K562 (cell line): ENCODE measurements around the gene PTPRG. TPM values are rescaled to one million over a fixed set of nuclear protein-coding genes. Genes with fewer than 3 reads are reported as not detected.

Source experiments
- ATAC-seq: fragments of 200-7000 bp; cut with Tn5 transposase; 3 replicates; pipeline ENCODE4 v1.9.1; 2020; ENCODE audit warnings: moderate library complexity
- BruUV-seq: library from RNA; stranded (reverse); fragments of 400-500 nt; replicated peaks from 2 replicates; lab custom pipeline; 2021; lab: Mats Ljungman, UMichigan
- CTCF ChIA-PET: fragments of 300-600 bp; formaldehyde crosslinking; extraction: SDS; loops from one replicate; lab custom pipeline; 2021; ENCODE audit warnings: low intra/inter-chr PET ratio; lab: Yijun Ruan, JAX
- POLR2A ChIA-PET: fragments of 300-600, 350-650 bp; sonication (Branson Sonifier 250); formaldehyde crosslinking; extraction: SDS; loops from one replicate; lab custom pipeline; 2021; ENCODE audit warnings: antibody characterized with exemption, inconsistent platforms; lab: Yijun Ruan, JAX
- DNase-seq, 4 experiments: peaks; one replicate each; pipeline versions ENCODE4 v3.0.0 to v3.0.0-alpha.2; 2011 to 2018; ENCODE audit warnings: low spot score in 3 of 4, mixed read lengths in 3 of 4; ENCODE audit errors: extremely low read depth in 1 of 4
- FAIRE-seq: peaks from 2 replicates; lab custom pipeline; 2011; peaks lifted over from hg19 to GRCh38; lab: Jason Lieb, UNC
- H2AFZ ChIP-seq: 2 replicates; pipeline ENCODE4 v1.6.0; 2011; ENCODE audit warnings: low read depth, low read length, control low read depth, inconsistent platforms
- H3K27ac ChIP-seq: fragments of 200-600 bp; 3 replicates; pipeline ENCODE4 v1.8.0; 2011; ENCODE audit warnings: low read depth, mild to moderate bottlenecking, control low read depth, inconsistent platforms, low read length, moderate library complexity, mixed read lengths; ENCODE audit errors: extremely low read depth
- H3K27me3 ChIP-seq, 2 experiments: fragments of 300-600 bp in 1 of 2; 2 replicates in 1 of 2; 3 replicates in 1 of 2; pipeline versions ENCODE4 v1.6.0 to v1.8.0; 2011; ENCODE audit warnings: inconsistent platforms in 2 of 2, low read length in 2 of 2, mild to moderate bottlenecking in 1 of 2, mixed read lengths in 1 of 2, moderate library complexity in 1 of 2; ENCODE audit not compliant: control insufficient read depth in 2 of 2, insufficient read depth in 2 of 2
- H3K36me3 ChIP-seq: fragments of 300-600 bp; 3 replicates; pipeline ENCODE4 v1.8.0; 2011; ENCODE audit warnings: mild to moderate bottlenecking, low read length, inconsistent platforms; ENCODE audit not compliant: control insufficient read depth, insufficient read depth
- H3K4me1 ChIP-seq, 2 experiments: fragments of 200-600 bp in 1 of 2; replicated peaks in 1 of 2; 2 replicates in 1 of 2; 3 replicates in 1 of 2; pipeline versions ENCODE4 v1.5.1 to v1.8.0; 2011; ENCODE audit warnings: inconsistent platforms in 2 of 2, low read length in 2 of 2, mild to moderate bottlenecking in 1 of 2, mixed read lengths in 1 of 2, moderate library complexity in 1 of 2; ENCODE audit not compliant: control insufficient read depth in 2 of 2, insufficient read depth in 2 of 2
- H3K4me2 ChIP-seq: 2 replicates; pipeline ENCODE4 v1.6.1; 2011; ENCODE audit warnings: low read length, control low read depth, inconsistent platforms, mixed read lengths; ENCODE audit not compliant: insufficient read depth
- H3K4me3 ChIP-seq: fragments of 200-600 bp; sonication (generic), shearing (Covaris generic); 2 replicates; pipeline ENCODE4 v1.5.1; 2016; ENCODE audit warnings: control low read depth, inconsistent platforms
- H3K79me2 ChIP-seq: fragments of 200-600 bp; 3 replicates; pipeline ENCODE4 v1.8.0; 2011; ENCODE audit warnings: low read length, inconsistent platforms; ENCODE audit not compliant: control insufficient read depth, insufficient read depth
- H3K9ac ChIP-seq, 2 experiments: 2 replicates each; pipeline versions ENCODE4 v1.6.0 to v1.6.1; 2011; ENCODE audit warnings: low read depth in 2 of 2, low read length in 2 of 2, control low read depth in 1 of 2, inconsistent platforms in 1 of 2, mild to moderate bottlenecking in 1 of 2, mixed read lengths in 1 of 2; ENCODE audit not compliant: insufficient read depth in 1 of 2
- H3K9me1 ChIP-seq: one replicate; pipeline ENCODE4 v1.6.0; 2011; ENCODE audit warnings: inconsistent platforms, mild to moderate bottlenecking, low read length, moderate library complexity; ENCODE audit not compliant: control insufficient read depth, insufficient read depth
- H3K9me3 ChIP-seq: replicated peaks from 2 replicates; pipeline ENCODE4 v1.5.1; 2011; ENCODE audit warnings: low read depth, low read length, inconsistent platforms; ENCODE audit not compliant: control insufficient read depth, insufficient read depth
- H4K20me1 ChIP-seq: replicated peaks from 2 replicates; pipeline ENCODE4 v1.6.1; 2011; ENCODE audit warnings: low read length, inconsistent platforms, mixed read lengths; ENCODE audit not compliant: control insufficient read depth, insufficient read depth
- ZBTB49 ChIP-seq: sonication (generic); formaldehyde crosslinking; IDR thresholded peaks from 2 replicates; pipeline ENCODE4 v1.8.0; 2022; ENCODE audit warnings: missing genetic modification reagents, mild to moderate bottlenecking, borderline replicate concordance
- WGBS: fragments of 100-300 bp; shearing (Covaris generic); methylation state at CpG from one replicate; pipeline ENCODE4 v1.1.6; 2016; ENCODE audit warnings: low coverage, mixed read lengths; ENCODE audit not compliant: insufficient coverage; ENCODE audit errors: missing lambda C conversion rate; 5-methylcytosine and 5-hydroxymethylcytosine counted together
- in situ Hi-C: fragments of 300-500 bp; cut with MboI; formaldehyde crosslinking; loops from 4 replicates; pipeline ENCODE4 v1.15.0; 2018; ENCODE audit warnings: inconsistent platforms, mixed read lengths
- intact Hi-C: fragments of 100-400 bp; cut with micrococcal nuclease; formaldehyde crosslinking; loops from 2 replicates; pipeline ENCODE4 v1.14.2; 2022
- polyA plus RNA-seq, 8 experiments: library from polyadenylated mRNA; depleted of rRNA in 4 of 8; stranded (reverse) in 5 of 8; unstranded in 3 of 8; fragments of >200 nt; fragmentation: Nextera tagmentation in 2 of 8; fragmentation: Illumina TruSeq in 1 of 8; extraction: Ambion mirVana in 2 of 8; extraction: Trizol in 1 of 8; gene quantifications; 2 replicates each; pipeline versions ENCODE4 v1.2.1 to v1.2.3, GENCODE V29; 2011 to 2014; ENCODE audit warnings: inconsistent platforms in 1 of 8, missing spikeins in 1 of 8
- total RNA-seq, 7 experiments: library from RNA; depleted of rRNA in 6 of 7; stranded (reverse); fragments of >200 nt in 6 of 7; fragmentation: Illumina TruSeq in 2 of 7; extraction: Trizol in 2 of 7; gene quantifications; 2 replicates each; pipeline versions ENCODE4 v1.2.1 to v1.2.3, GENCODE V29; 2011 to 2021; ENCODE audit warnings: low replicate concordance in 1 of 7
- TF ChIP-seq, protein P1 (sequence below): fragments of 250-450 bp; sonication (Bioruptor Pico); IDR thresholded peaks from 2 replicates; pipeline ENCODE4 v1.8.0; 2021; ENCODE audit warnings: borderline replicate concordance, mild to moderate bottlenecking, moderate library complexity; ENCODE audit not compliant: poor library complexity, severe bottlenecking
- TF ChIP-seq, protein P2 (sequence below), 3 experiments: fragments of 200-800 bp in 1 of 3; fragments of 250-450 bp in 1 of 3; fragments of 450-650 bp in 1 of 3; sonication (Bioruptor Pico) in 1 of 3; sonication (Bioruptor generic) in 1 of 3; formaldehyde crosslinking in 1 of 3; IDR thresholded peaks; 2 replicates each; pipeline versions ENCODE4 v1.6.1 to v1.8.0; 2016 to 2022; ENCODE audit warnings: mild to moderate bottlenecking in 2 of 3, missing genetic modification characterization in 2 of 3, missing compliant biosample characterization in 1 of 3, moderate library complexity in 1 of 3

The PTPRG gene
- total and polyA plus RNA-seq, 9 of the 15 experiments (the other 6 are each of a cell fraction or from before 2014, with no cell fraction given) = 0.16 TPM; not detected in 8

GRCh38 chr3:62253971-62254370, 692.6 kb downstream of the PTPRG start (continued):
- TF ChIP-seq ZBTB49 (CRISPR knock-in tag) = no peak

GRCh38 chr3:62255758-62256157, 694.4 kb downstream of the PTPRG start:
- no peaks in the 10 kb centered on the region for H3K9me1 ChIP-seq
- no peaks in the 10 kb centered on the region for H3K27me3 ChIP-seq
- H3K4me2 ChIP-seq = no peak overlapping the region
- CTCF ChIA-PET = no interaction called here
- H4K20me1 ChIP-seq = no peaks in the 10 kb centered on the region
- no peak overlapping the region for H3K9ac ChIP-seq
- H3K9me3 ChIP-seq = no peaks in the 10 kb centered on the region
- H3K4me3 ChIP-seq = no peak overlapping the region
- intact Hi-C loops (no loop called here), in situ Hi-C loops (no loop called here)
- 7% methylated on average over 2 of the region's 2 CpGs for WGBS
- no peaks in the 10 kb centered on the region for H3K79me2 ChIP-seq
- DNase-seq (no peak), FAIRE-seq (no peak), ATAC-seq (no peak)
- H3K36me3 ChIP-seq = no peaks in the 10 kb centered on the region
- no peak overlapping the region for H2AFZ ChIP-seq
- H3K4me1 ChIP-seq = no peaks in the 10 kb centered on the region
- H3K27ac ChIP-seq = no peak overlapping the region
- TF ChIP-seq, protein P1, sequence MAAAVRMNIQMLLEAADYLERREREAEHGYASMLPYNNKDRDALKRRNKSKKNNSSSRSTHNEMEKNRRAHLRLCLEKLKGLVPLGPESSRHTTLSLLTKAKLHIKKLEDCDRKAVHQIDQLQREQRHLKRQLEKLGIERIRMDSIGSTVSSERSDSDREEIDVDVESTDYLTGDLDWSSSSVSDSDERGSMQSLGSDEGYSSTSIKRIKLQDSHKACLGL (CRISPR knock-in tag) = no peak
- TF ChIP-seq, protein P2, sequence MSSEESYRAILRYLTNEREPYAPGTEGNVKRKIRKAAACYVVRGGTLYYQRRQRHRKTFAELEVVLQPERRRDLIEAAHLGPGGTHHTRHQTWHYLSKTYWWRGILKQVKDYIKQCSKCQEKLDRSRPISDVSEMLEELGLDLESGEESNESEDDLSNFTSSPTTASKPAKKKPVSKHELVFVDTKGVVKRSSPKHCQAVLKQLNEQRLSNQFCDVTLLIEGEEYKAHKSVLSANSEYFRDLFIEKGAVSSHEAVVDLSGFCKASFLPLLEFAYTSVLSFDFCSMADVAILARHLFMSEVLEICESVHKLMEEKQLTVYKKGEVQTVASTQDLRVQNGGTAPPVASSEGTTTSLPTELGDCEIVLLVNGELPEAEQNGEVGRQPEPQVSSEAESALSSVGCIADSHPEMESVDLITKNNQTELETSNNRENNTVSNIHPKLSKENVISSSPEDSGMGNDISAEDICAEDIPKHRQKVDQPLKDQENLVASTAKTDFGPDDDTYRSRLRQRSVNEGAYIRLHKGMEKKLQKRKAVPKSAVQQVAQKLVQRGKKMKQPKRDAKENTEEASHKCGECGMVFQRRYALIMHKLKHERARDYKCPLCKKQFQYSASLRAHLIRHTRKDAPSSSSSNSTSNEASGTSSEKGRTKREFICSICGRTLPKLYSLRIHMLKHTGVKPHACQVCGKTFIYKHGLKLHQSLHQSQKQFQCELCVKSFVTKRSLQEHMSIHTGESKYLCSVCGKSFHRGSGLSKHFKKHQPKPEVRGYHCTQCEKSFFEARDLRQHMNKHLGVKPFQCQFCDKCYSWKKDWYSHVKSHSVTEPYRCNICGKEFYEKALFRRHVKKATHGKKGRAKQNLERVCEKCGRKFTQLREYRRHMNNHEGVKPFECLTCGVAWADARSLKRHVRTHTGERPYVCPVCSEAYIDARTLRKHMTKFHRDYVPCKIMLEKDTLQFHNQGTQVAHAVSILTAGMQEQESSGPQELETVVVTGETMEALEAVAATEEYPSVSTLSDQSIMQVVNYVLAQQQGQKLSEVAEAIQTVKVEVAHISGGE (CRISPR knock-in tag; IDR thresholded peaks at IDR 0.05) = 0 out of 6 replicates have a peak, but pooled peaks of 1 of the 3 experiments have one; percentile 1
- POLR2A ChIA-PET = interaction anchor here (0.5 kb wide), 1 partner anchor 66 kb away, joined by 3 read pairs; no protein-coding TSS in a partner anchor
- no TSS peak for BruUV-seq
